Islet of Langerhans (tissue), 1 donor: ENCODE results near the gene SGIP1.
A peak's percentile ranks its signal among the peaks of the same experiment; 100 is the strongest.

Experiments used
- FAIRE-seq: peaks from one replicate; lab custom pipeline; 2011; peaks lifted over from hg19 to GRCh38; lab: Jason Lieb, UNC

The SGIP1 gene

DNA sequence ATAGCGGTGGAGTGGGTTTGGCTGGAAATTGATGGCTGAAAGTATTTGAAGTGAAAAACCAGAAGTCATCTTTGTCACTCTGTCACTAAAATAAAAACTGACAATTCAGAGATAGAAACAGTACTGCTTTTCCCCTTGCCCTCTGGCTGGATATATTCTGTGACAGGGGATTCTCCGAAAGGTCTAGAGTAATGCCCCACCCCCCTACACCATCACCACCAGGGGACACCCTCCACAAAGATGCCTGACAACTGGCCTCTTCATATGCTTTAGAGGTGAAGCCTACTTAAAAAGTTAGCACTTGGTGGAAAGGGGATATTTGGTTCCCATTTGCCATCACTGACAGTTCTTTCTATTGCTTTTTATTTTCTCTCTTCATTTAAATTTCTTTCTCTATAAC lies 73.5 kb downstream of the SGIP1 start:
- no peak for FAIRE-seq

DNA sequence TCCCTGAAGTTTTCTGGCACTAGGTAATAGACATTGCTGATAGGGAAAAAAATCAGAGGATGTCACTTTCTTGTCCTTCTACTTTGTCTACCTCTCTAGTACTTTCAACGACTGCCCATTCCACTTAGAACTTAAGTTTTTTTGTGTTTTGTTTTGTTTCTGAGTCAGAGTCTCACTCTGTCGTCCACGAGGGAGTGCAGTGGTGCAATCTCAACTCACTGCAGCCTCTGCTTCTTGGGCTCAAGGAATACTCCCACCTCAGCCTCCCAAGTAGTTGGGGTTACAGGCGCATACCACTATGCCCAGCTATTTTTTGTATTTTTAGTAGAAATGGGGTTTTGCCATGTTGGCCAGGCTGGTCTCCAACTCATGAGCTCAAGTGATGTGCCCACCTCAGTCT lies 79.2 kb downstream of the SGIP1 start:
- no peak for FAIRE-seq

- FAIRE-seq = no peak
These were observed 83.6 kb downstream of the SGIP1 start for GRCh38 chr1:66617362-66618184.

GRCh38 chr1:66618390-66618789 lies 84.4 kb downstream of the SGIP1 start:
- FAIRE-seq = no peak

DNA sequence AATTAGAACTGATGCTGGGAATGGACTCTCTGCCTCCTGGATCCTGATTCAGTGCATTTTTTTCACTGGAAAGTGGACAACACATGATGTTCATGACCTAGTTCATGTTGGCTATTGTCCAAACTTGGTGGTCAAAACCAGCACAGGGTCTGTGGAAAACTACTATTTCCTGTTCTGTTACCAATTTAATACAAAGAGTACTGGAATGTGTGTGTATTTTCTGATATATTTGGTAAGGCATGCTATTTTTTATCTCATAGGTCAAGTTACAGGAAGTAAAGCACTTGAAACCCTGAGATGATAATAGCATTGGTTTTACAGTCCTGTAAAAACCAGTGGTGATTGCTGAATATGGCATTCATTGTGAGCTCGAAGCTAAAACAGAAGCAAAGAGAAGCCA lies 89.9 kb downstream of the SGIP1 start:
- FAIRE-seq = peak; percentile 93

- no peak for FAIRE-seq
These were observed 90.6 kb downstream of the SGIP1 start for GRCh38 chr1:66624412-66625060.

- no peak for FAIRE-seq
These were observed 92.3 kb downstream of the SGIP1 start for GRCh38 chr1:66626261-66626660.

GRCh38 chr1:66628926-66629325 lies 95.0 kb downstream of the SGIP1 start:
- FAIRE-seq = peak; percentile 75

GRCh38 chr1:66633159-66633558 lies 99.2 kb downstream of the SGIP1 start:
- no peak for FAIRE-seq

- no peak for FAIRE-seq
These were observed 103.2 kb downstream of the SGIP1 start for GRCh38 chr1:66637146-66637545.

DNA sequence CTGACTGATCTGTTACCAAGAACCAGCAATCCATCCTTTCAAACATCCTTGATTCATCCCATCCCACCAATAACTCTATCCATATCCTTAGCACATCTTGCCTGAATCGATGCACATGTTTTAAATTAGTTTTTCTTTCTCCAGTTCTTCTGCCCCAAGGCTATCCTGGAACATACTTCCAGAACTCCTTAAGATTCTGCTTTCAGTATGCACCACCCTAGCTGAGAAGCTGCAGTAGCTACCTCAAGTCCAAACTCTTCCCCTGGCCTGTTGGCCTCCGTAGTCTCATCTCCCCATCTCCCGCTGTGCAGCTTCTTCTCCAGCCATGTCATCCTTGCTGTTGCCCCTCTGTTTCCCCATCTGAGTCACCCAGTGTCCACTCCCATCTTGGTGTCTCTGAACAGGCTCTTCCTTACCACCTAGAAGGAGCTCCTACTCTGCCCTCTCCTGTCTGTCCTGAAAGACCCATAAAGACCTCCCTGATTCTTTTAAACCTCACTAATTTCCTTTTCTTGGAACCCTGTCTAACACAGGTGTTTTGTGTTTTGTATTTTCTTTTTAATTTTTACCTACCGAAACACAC lies 108.0 kb downstream of the SGIP1 start:
- no peak for FAIRE-seq

- FAIRE-seq = no peak
These were observed 109.0 kb downstream of the SGIP1 start for GRCh38 chr1:66642992-66643391.

- FAIRE-seq = no peak
These were observed 110.4 kb downstream of the SGIP1 start for GRCh38 chr1:66644331-66644730.

DNA sequence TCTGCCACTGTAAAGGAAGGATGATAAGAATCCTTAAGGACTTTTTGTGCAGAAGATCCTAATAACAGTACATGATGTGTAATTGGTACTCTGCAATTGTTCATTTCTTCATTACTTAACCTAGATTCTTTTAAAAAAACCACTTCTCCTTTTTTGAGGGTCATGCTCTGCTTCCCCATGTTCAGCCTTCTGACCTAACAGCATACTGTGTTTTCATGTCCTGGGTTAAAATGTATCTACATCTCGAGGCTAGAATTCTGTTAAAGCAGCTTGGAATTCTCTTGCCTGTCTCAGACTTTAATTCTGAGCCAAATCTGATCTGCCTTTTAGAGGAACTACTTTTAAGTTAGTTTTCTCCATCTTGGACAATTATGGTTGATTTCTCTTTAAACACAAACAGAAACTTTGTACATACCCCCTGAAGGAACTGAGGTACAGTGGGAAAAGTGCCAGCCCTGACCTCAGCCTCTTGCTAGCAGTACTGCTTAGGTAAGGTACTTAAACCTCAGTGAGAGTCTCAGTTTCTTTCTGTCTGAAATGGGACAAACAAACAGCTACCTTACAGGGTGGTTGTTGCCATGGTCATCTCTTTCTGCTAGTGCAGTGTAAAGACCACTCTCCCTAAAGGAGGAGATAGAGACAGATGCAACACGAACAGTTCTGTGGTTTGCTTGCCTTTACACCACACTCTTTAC lies 115.1 kb downstream of the SGIP1 start:
- no peak for FAIRE-seq

DNA sequence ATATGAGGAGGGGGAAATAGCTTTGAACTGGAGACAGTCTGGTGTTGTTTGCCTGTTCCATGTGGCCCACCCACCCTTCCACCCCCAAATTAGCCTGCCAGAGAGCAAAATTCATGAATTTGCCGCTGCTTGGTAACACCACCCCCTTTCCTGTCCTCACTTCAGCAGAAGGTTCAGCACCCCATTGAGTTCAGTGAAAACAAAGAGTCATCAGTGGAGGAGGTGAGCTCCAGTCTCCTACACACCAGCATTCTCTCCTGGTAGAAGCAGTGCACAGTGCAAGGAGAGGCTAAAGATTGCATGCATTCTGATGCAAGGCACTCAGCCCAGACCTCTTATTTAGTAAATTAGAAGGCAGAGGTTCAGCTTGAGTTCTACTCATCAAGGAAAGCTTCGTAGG lies 118.6 kb downstream of the SGIP1 start:
- no peak for FAIRE-seq

DNA sequence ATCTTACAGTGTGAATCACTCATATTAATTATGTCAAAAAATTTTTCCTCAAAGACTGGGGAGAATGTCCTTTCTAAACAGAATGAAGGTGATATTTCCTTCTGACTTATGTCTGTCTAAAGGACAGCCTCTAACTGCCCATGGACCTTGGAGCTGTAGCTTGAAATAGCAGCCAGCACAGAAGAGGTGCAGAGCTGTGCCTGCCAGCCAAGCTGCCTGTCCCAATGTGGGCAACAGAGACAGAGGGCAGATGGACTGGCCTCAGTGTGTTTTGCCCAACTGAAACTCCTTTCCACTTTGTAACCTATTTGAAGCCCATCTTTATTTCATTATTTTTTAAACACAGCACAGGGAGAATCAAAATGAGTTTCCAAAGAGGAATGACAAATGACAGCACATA lies 120.7 kb downstream of the SGIP1 start:
- FAIRE-seq = no peak

GRCh38 chr1:66671455-66671854 lies 137.5 kb downstream of the SGIP1 start:
- FAIRE-seq = no peak

DNA sequence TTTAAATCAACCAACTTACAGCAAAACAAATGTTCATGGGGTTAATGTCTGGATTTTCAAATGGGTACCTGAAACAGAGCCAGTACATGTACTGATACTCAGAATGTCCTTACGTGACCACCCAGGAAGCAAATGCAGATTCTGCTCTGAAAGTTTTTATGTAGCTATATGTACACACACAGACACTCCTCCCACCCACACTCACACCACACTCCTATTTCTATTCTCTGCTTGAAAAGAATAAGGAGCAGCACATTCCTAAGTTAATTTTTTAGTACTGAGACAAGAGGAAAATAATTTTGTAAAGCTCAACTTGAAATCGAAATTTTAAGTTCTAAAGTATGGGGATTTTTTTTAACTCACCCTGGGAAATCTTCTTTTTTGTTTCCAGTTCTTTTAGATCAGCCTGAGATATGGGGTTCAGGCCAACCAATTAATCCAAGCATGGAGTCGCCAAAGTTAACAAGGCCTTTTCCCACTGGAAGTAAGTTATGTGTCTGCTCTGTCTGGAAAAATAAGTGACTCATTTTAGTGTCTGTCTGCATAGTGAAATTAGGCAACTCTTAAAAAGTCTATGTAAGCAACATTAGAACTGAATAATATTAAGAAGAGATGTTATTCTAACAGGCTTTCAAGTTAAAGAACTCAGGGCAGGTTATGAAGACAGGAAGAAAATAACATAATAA lies 142.8 kb downstream of the SGIP1 start:
- FAIRE-seq = no peak

DNA sequence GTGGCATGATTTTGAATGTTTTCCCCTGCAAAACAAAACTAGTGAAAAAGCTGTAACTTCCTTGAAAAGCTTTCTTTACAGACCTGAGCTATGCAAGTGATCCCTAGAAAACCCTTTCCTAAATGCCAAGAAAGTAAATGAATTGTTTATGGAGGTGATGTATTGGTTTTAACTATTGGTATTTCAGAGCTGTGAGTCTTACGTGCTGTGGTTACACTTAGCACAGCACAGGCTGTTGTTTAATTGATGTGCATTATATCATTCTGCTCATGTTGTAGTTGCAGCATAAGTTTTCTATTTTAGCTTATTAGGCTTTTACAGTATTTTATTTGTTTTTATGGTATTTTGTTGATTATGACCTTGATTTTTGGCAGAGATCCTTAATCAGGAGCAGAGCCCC lies 144.2 kb downstream of the SGIP1 start:
- no peak for FAIRE-seq

GRCh38 chr1:66679140-66679539 lies 145.2 kb downstream of the SGIP1 start:
- no peak for FAIRE-seq

GRCh38 chr1:66681686-66682085 lies 147.7 kb downstream of the SGIP1 start:
- no peak for FAIRE-seq

DNA sequence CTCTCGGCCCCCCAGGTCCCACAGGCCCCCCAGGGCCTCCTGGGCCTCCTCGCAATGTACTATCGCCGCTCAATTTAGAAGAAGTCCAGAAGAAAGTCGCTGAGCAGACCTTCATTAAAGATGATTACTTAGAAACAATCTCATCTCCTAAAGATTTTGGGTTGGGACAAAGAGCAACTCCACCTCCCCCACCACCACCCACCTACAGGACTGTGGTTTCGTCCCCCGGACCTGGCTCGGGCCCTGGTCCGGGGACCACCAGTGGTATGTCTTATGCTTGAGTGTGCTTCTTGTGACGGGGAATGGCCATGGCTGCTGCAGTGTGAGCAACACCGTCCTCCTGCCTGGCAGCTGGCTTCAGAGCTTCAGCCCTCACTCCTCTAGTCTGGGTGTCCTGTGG lies 148.2 kb downstream of the SGIP1 start:
- no peak for FAIRE-seq
